IMR-90 (cell line): ENCODE data around the gene HGF. TPM values are rescaled to one million over a fixed set of nuclear protein-coding genes. Genes with fewer than 3 reads are reported as not detected.

Source experiments
- ATAC-seq: fragments of 200-7000 bp; cut with Tn5 transposase; 2 replicates; pipeline ENCODE4 v1.9.1; 2020; ENCODE audit warnings: low read depth, mild to moderate bottlenecking, moderate library complexity
- BruUV-seq: library from RNA; stranded (reverse); fragments of 400-500 nt; replicated peaks from 2 replicates; lab custom pipeline; 2021; lab: Mats Ljungman, UMichigan
- CTCF ChIA-PET: fragments of 300-600 bp; formaldehyde crosslinking; extraction: SDS; loops from one replicate; lab custom pipeline; 2021; ENCODE audit warnings: antibody characterized with exemption; lab: Yijun Ruan, JAX
- POLR2A ChIA-PET: fragments of 300-600 bp; sonication (Branson Sonifier 250); formaldehyde crosslinking; loops from one replicate; lab custom pipeline; 2022; ENCODE audit warnings: antibody characterized with exemption; ENCODE audit not compliant: unreplicated experiment; lab: Charles Lee
- DNase-seq: peaks from one replicate; pipeline ENCODE4 v3.0.0; 2013
- H2AFZ ChIP-seq: replicated peaks from 2 replicates; pipeline ENCODE3; 2013; ENCODE audit warnings: low read length, mild to moderate bottlenecking; ENCODE audit not compliant: poor library complexity
- H2AK5ac ChIP-seq: 2 replicates; pipeline ENCODE4 v1.6.1; 2013; ENCODE audit warnings: low read depth, low read length, inconsistent platforms
- H2AK9ac ChIP-seq: replicated peaks from 2 replicates; pipeline ENCODE3; 2013; ENCODE audit warnings: mild to moderate bottlenecking, low read depth, low read length, moderate library complexity; ENCODE audit not compliant: poor library complexity
- H2BK120ac ChIP-seq: 2 replicates; pipeline ENCODE4 v1.6.1; 2013; ENCODE audit warnings: low read depth, low read length, inconsistent platforms
- H2BK15ac ChIP-seq: 3 replicates; pipeline ENCODE4 v1.6.1; 2013; ENCODE audit warnings: low read depth, low read length, inconsistent platforms
- H2BK20ac ChIP-seq: 2 replicates; pipeline ENCODE4 v1.6.1; 2013; ENCODE audit warnings: low read depth, mild to moderate bottlenecking, inconsistent platforms, low read length, moderate library complexity
- H2BK5ac ChIP-seq: 2 replicates; pipeline ENCODE4 v1.6.1; 2013; ENCODE audit warnings: mild to moderate bottlenecking, low read depth, low read length, inconsistent platforms; ENCODE audit not compliant: poor library complexity, severe bottlenecking
- H3K14ac ChIP-seq: replicated peaks from 2 replicates; pipeline ENCODE4 v1.6.1; 2013; ENCODE audit warnings: low read depth, low read length, inconsistent platforms
- H3K18ac ChIP-seq: 2 replicates; pipeline ENCODE4 v1.6.1; 2013; ENCODE audit warnings: low read depth, low read length, control low read depth
- H3K23ac ChIP-seq: 2 replicates; pipeline ENCODE4 v1.6.1; 2013; ENCODE audit warnings: low read depth, low read length, inconsistent platforms
- H3K27ac ChIP-seq: 2 replicates; pipeline ENCODE4 v1.5.1; 2013; ENCODE audit warnings: mild to moderate bottlenecking, control low read depth, low read length; ENCODE audit not compliant: insufficient read depth
- H3K27me3 ChIP-seq: 2 replicates; pipeline ENCODE4 v1.6.1; 2013; ENCODE audit warnings: low read length; ENCODE audit not compliant: control insufficient read depth, insufficient read depth
- H3K36me3 ChIP-seq: 2 replicates; pipeline ENCODE4 v1.6.1; 2013; ENCODE audit warnings: low read length, mixed read lengths; ENCODE audit not compliant: control insufficient read depth, insufficient read depth
- H3K4ac ChIP-seq: 2 replicates; pipeline ENCODE4 v1.6.1; 2013; ENCODE audit warnings: low read depth, low read length, inconsistent platforms
- H3K4me1 ChIP-seq: 2 replicates; pipeline ENCODE4 v1.6.1; 2013; ENCODE audit warnings: low read length, mixed read lengths; ENCODE audit not compliant: control insufficient read depth, insufficient read depth
- H3K4me2 ChIP-seq: 2 replicates; pipeline ENCODE4 v1.6.1; 2013; ENCODE audit warnings: low read depth, mild to moderate bottlenecking, control low read depth, low read length, moderate library complexity
- H3K4me3 ChIP-seq: 2 replicates; pipeline ENCODE4 v1.5.1; 2013; ENCODE audit warnings: low read depth, mild to moderate bottlenecking, control low read depth, low read length, moderate library complexity; ENCODE audit not compliant: insufficient read depth
- H3K56ac ChIP-seq: 2 replicates; pipeline ENCODE4 v1.6.1; 2013; ENCODE audit warnings: low read length, inconsistent platforms; ENCODE audit not compliant: insufficient read depth; ENCODE audit errors: extremely low read depth
- H3K79me1 ChIP-seq, 2 experiments: 2 replicates each; pipeline ENCODE4 v1.6.1; 2013; ENCODE audit warnings: low read length in 2 of 2, inconsistent platforms in 1 of 2, low read depth in 1 of 2
- H3K9ac ChIP-seq: 2 replicates; pipeline ENCODE4 v1.6.1; 2013; ENCODE audit warnings: low read depth, low read length, control low read depth
- H3K9me1 ChIP-seq: 2 replicates; pipeline ENCODE4 v1.6.1; 2013; ENCODE audit warnings: low read length, inconsistent platforms; ENCODE audit not compliant: insufficient read depth
- H3K9me3 ChIP-seq: 2 replicates; pipeline ENCODE4 v1.6.1; 2013; ENCODE audit warnings: low read length; ENCODE audit not compliant: control insufficient read depth, insufficient read depth
- H4K20me1 ChIP-seq: 2 replicates; pipeline ENCODE4 v1.6.1; 2013; ENCODE audit warnings: low read length, inconsistent platforms; ENCODE audit not compliant: insufficient read depth
- H4K5ac ChIP-seq: 2 replicates; pipeline ENCODE4 v1.6.1; 2013; ENCODE audit warnings: mild to moderate bottlenecking, low read depth, low read length, control low read depth
- H4K8ac ChIP-seq, 2 experiments: 2 replicates each; pipeline ENCODE4 v1.6.1; 2013; ENCODE audit warnings: low read depth in 2 of 2, low read length in 2 of 2, control low read depth in 1 of 2, inconsistent platforms in 1 of 2
- H4K91ac ChIP-seq: 2 replicates; pipeline ENCODE4 v1.6.1; 2013; ENCODE audit warnings: low read depth, low read length, inconsistent platforms; ENCODE audit not compliant: insufficient read depth
- BHLHE40 ChIP-seq: fragments of 150-350 bp; IDR thresholded peaks from 2 replicates; pipeline ENCODE4 v1.6.1; 2016; ENCODE audit warnings: mild to moderate bottlenecking, low read depth, low read length
- CEBPB ChIP-seq: IDR thresholded peaks from 2 replicates; pipeline ENCODE4 v1.6.1; 2012; ENCODE audit warnings: low read depth, low read length, improper control_type of control experiment
- CHD1 ChIP-seq: IDR thresholded peaks from 2 replicates; pipeline ENCODE4 v1.6.1; 2012; ENCODE audit warnings: low read depth, low read length, improper control_type of control experiment
- FOS ChIP-seq: fragments of 150-350 bp; IDR thresholded peaks from 2 replicates; pipeline ENCODE4 v1.6.1; 2016; ENCODE audit warnings: low read depth, low read length
- MAFK ChIP-seq: IDR thresholded peaks from 2 replicates; pipeline ENCODE4 v1.6.1; 2012; ENCODE audit warnings: low read depth, low read length, improper control_type of control experiment
- MAZ ChIP-seq: IDR thresholded peaks from 2 replicates; pipeline ENCODE4 v1.6.1; 2012; ENCODE audit warnings: low read depth, mild to moderate bottlenecking, low read length, improper control_type of control experiment, moderate library complexity, borderline replicate concordance
- MXI1 ChIP-seq: IDR thresholded peaks from 2 replicates; pipeline ENCODE4 v1.6.1; 2012; ENCODE audit warnings: low read depth, mild to moderate bottlenecking, low read length, moderate library complexity, borderline replicate concordance
- NFE2L2 ChIP-seq: fragments of 150-350 bp; IDR thresholded peaks from 2 replicates; pipeline ENCODE4 v1.6.1; 2016; ENCODE audit warnings: low read depth, mild to moderate bottlenecking, low read length
- POLR2A ChIP-seq: IDR thresholded peaks from 2 replicates; pipeline ENCODE4 v1.6.1; 2012; ENCODE audit warnings: mild to moderate bottlenecking, low read depth, low read length
- RAD21 ChIP-seq: IDR thresholded peaks from 2 replicates; pipeline ENCODE4 v1.6.1; 2012; ENCODE audit warnings: low read length, improper control_type of control experiment
- SMC3 ChIP-seq: fragments of 150-350 bp; IDR thresholded peaks from 2 replicates; pipeline ENCODE4 v1.6.1; 2016; ENCODE audit warnings: low read depth, mild to moderate bottlenecking, antibody characterized with exemption, low read length, moderate library complexity
- WGBS, 2 experiments: methylation state at CpG; one replicate each; pipeline versions ENCODE4 v1.1.5 to v1.1.7; 2013; ENCODE audit warnings: missing lambda C conversion rate in 2 of 2; ENCODE audit not compliant: insufficient read length in 1 of 2; ENCODE audit errors: extremely low coverage in 2 of 2; 5-methylcytosine and 5-hydroxymethylcytosine counted together
- dilution Hi-C: fragments of 300-500 bp; cut with HindIII; formaldehyde crosslinking; loops from one replicate; pipeline ENCODE4 v1.14.3; 2018; ENCODE audit warnings: low sequenced_read_pairs; ENCODE audit not compliant: unreplicated experiment
- in situ Hi-C: fragments of 300-500 bp; cut with MboI; formaldehyde crosslinking; loops from 3 replicates; pipeline ENCODE4 v1.14.3; 2019; ENCODE audit warnings: low sequenced_read_pairs, inconsistent platforms, mixed read lengths
- intact Hi-C: fragments of 100-400 bp; cut with micrococcal nuclease; formaldehyde crosslinking; loops from 2 replicates; pipeline ENCODE4 v1.10.0; 2022
- polyA plus RNA-seq, 3 experiments: library from polyadenylated mRNA; depleted of rRNA; stranded (reverse); fragments of >200 nt; gene quantifications; 2 replicates each; pipeline ENCODE4 v1.2.3, GENCODE V29; 2012; ENCODE audit warnings: low replicate concordance in 1 of 3
- total RNA-seq: library from RNA; depleted of rRNA; stranded (reverse); fragments of >200 nt; gene quantifications from 2 replicates; pipeline ENCODE4 v1.2.3, GENCODE V29; 2012
- TF ChIP-seq, protein P1 (sequence below): conservative IDR thresholded peaks from 2 replicates; pipeline ENCODE4 v1.5.1; 2012; ENCODE audit warnings: mild to moderate bottlenecking, low read depth, low read length, improper control_type of control experiment
- TF ChIP-seq, protein P2 (sequence below): fragments of 150-350 bp; IDR thresholded peaks from 2 replicates; pipeline ENCODE4 v1.6.1; 2017; ENCODE audit warnings: mild to moderate bottlenecking, antibody characterized with exemption, low read length, low read depth
- TF ChIP-seq, protein P3 (sequence below): fragments of 150-350 bp; IDR thresholded peaks from 2 replicates; pipeline ENCODE4 v1.6.1; 2016; ENCODE audit warnings: low read depth, mild to moderate bottlenecking, low read length, moderate library complexity, borderline replicate concordance

The HGF gene
- total and polyA plus RNA-seq, 2 of the 4 experiments (the other 2 are of a cell fraction) = 16.8 to 50.9 TPM

DNA sequence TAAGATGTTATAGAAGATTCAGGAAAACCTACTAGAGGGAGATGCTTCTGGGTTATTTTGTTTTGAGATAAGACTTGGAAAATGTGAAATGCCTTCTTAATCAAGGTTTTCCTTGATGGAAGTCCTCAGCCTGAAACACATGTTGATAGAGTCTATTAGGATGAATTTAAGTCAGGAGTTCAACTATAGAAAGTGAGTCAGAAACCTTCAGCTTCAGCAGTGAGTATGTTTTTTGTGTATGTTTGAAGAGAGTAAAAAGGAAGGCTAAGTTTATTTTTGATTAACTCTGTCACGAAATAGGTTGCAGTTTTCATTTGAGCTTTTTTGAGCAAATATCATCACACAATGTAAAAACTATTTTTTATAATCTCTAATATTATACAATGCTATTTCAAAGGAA lies 114.6 kb downstream of the HGF start:
- Histone ChIP-seq H2AFZ (no peak overlapping the region), H2BK20ac (peak overlapping the region; percentile 38; the same call in 1 of the 2 replicates), H3K14ac (no peak overlapping the region), H3K4ac (no peak overlapping the region), H3K4me3 (no peak overlapping the region), H3K4me1 (peaks cover 3% of the 10 kb centered on the region; the same call in 1 of the 2 replicates), H3K36me3 (0 out of 2 replicates have a peak, but pooled peaks cover 2% of the 10 kb centered on the region), H3K27ac (0 out of 2 replicates have a peak overlapping the region, but pooled peaks have one; percentile 9), H3K23ac (no peak overlapping the region), H4K91ac (no peak overlapping the region), H2AK5ac (no peak overlapping the region), H4K20me1 (no peaks in the 10 kb centered on the region), H2AK9ac (no peak overlapping the region), H3K27me3 (no peaks in the 10 kb centered on the region), H2BK120ac (no peak overlapping the region), H4K5ac (no peak overlapping the region), H2BK15ac (no peak overlapping the region), H2BK5ac (peak overlapping the region; percentile 67), H3K9me1 (no peaks in the 10 kb centered on the region), H3K18ac (peak overlapping the region; percentile 77; the same call in 1 of the 2 replicates), H3K4me2 (no peak overlapping the region), H3K56ac (no peak overlapping the region), H3K9ac (no peak overlapping the region), H3K9me3 (peaks cover 15% of the 10 kb centered on the region), H3K79me1 (no peaks in the 10 kb centered on the region), H4K8ac (0 out of 4 replicates have a peak overlapping the region, but pooled peaks of 1 of the 2 experiments have one; percentile 23)
- peak; percentile 81 for DNase-seq
- dilution Hi-C loops (no loop called here), intact Hi-C loops (no loop called here), in situ Hi-C loops (no loop called here)
- TF ChIP-seq MAZ (no peak), FOS (no peak), POLR2A (no peak), NFE2L2 (no peak), CEBPB (no peak), SMC3 (no peak), RAD21 (no peak), CHD1 (no peak), BHLHE40 (no peak), MXI1 (no peak), MAFK (no peak)
- TF ChIP-seq, protein P1, sequence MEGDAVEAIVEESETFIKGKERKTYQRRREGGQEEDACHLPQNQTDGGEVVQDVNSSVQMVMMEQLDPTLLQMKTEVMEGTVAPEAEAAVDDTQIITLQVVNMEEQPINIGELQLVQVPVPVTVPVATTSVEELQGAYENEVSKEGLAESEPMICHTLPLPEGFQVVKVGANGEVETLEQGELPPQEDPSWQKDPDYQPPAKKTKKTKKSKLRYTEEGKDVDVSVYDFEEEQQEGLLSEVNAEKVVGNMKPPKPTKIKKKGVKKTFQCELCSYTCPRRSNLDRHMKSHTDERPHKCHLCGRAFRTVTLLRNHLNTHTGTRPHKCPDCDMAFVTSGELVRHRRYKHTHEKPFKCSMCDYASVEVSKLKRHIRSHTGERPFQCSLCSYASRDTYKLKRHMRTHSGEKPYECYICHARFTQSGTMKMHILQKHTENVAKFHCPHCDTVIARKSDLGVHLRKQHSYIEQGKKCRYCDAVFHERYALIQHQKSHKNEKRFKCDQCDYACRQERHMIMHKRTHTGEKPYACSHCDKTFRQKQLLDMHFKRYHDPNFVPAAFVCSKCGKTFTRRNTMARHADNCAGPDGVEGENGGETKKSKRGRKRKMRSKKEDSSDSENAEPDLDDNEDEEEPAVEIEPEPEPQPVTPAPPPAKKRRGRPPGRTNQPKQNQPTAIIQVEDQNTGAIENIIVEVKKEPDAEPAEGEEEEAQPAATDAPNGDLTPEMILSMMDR = no peak
- TF ChIP-seq, protein P2, sequence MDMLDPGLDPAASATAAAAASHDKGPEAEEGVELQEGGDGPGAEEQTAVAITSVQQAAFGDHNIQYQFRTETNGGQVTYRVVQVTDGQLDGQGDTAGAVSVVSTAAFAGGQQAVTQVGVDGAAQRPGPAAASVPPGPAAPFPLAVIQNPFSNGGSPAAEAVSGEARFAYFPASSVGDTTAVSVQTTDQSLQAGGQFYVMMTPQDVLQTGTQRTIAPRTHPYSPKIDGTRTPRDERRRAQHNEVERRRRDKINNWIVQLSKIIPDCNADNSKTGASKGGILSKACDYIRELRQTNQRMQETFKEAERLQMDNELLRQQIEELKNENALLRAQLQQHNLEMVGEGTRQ = no peak
- TF ChIP-seq, protein P3, sequence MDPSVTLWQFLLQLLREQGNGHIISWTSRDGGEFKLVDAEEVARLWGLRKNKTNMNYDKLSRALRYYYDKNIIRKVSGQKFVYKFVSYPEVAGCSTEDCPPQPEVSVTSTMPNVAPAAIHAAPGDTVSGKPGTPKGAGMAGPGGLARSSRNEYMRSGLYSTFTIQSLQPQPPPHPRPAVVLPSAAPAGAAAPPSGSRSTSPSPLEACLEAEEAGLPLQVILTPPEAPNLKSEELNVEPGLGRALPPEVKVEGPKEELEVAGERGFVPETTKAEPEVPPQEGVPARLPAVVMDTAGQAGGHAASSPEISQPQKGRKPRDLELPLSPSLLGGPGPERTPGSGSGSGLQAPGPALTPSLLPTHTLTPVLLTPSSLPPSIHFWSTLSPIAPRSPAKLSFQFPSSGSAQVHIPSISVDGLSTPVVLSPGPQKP = no peak
- peak; percentile 66 for ATAC-seq
- POLR2A ChIA-PET = no interaction called here
- WGBS, 2 experiments = no CpG with 5 or more reads among the region's 1 CpG
- no TSS peak for BruUV-seq
- CTCF ChIA-PET = interaction anchor here (0.9 kb wide), 2 partner anchors 10 to 16 kb away, joined by 3 read pairs; no protein-coding TSS in a partner anchor
